ENCODE measurements around the gene ABRACL. TPM values are rescaled to one million over a fixed set of nuclear protein-coding genes. Genes with fewer than 3 reads are reported as not detected.

ABRACL gene
- total and polyA plus RNA-seq, 9 of the 15 experiments (the other 6 are each of a cell fraction or from before 2014, with no cell fraction given) = 1.1 to 5.2 (median 1.9) TPM

DNA sequence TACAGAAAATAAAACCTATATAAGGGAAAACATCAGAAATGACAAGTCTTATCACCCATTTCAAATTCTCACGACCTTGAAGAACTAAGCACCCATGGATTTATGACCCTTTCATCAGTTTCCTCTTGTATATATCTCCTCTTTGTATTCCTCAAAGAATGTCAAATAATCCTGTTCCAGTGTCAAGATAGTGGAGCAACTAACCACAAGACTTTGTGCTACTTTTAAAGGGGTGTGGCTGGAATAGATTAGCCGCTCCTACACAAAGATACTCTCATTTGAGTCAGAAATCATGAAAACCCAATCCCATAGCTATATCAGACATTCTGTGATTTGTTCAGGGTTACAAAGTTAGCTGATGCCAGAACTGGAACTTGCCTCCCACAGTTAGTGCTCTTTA lies 47.1 kb upstream of the ABRACL start:
- Histone ChIP-seq H3K27ac (ENCODE audit: extremely low read depth, low read depth, low read length) (no peak overlapping the region), H4K20me1 (replicated peaks; ENCODE audit: control insufficient read depth, insufficient read depth, low read length) (peaks cover 31% of the 10 kb centered on the region), H2AFZ (ENCODE audit: low read depth, low read length) (no peak overlapping the region), H3K9me3 (replicated peaks; ENCODE audit: control insufficient read depth, insufficient read depth, low read depth, low read length) (no peaks in the 10 kb centered on the region), H3K4me2 (ENCODE audit: insufficient read depth, low read length) (no peak overlapping the region), H3K9ac (ENCODE audit: insufficient read depth in 1 of 2, low read depth in 2 of 2, low read length in 2 of 2) (no peak overlapping the region), H3K4me3 (no peak overlapping the region), H3K4me1 (replicated peaks in 1 of 2; ENCODE audit: control insufficient read depth in 2 of 2, insufficient read depth in 2 of 2, low read length in 2 of 2) (peaks cover 0 to 8% of the 10 kb centered on the region in 2 experiments; a peak in 3 of 5 replicates), H3K9me1 (ENCODE audit: control insufficient read depth, insufficient read depth, low read length) (no peaks in the 10 kb centered on the region), H3K36me3 (ENCODE audit: control insufficient read depth, insufficient read depth, low read length) (no peaks in the 10 kb centered on the region), H3K27me3 (ENCODE audit: control insufficient read depth in 2 of 2, insufficient read depth in 2 of 2, low read length in 2 of 2) (no peaks in the 10 kb centered on the region), H3K79me2 (ENCODE audit: control insufficient read depth, insufficient read depth, low read length) (peaks cover 52% of the 10 kb centered on the region)
- ATAC-seq = peak; percentile 33; the same call in 2 of the 3 replicates
- intact Hi-C loops (cut with micrococcal nuclease) (no loop called here), in situ Hi-C loops (cut with MboI) (no loop called here)
- FAIRE-seq = peak; percentile 40
- DNase-seq (ENCODE audit: extremely low read depth in 1 of 4, low spot score in 3 of 4) = peak in 2 of 4 experiments; percentile 25 to 38
- CTCF ChIA-PET (ENCODE audit: low intra/inter-chr PET ratio) = no interaction called here
- BruUV-seq (replicated peaks) = no TSS peak
- 0% methylated on average over 2 of the region's 2 CpGs for WGBS (ENCODE audit: insufficient coverage, low coverage, missing lambda C conversion rate)
- POLR2A ChIA-PET = interaction anchor here (3.7 kb wide), 1 partner anchor 11 kb away, joined by 12 read pairs; no protein-coding TSS in a partner anchor
- TF ChIP-seq GTF2F1 (IDR thresholded peaks at IDR 0.05; ENCODE audit: low read depth, low read length) (no peak), TCF3 (CRISPR knock-in tag; IDR thresholded peaks at IDR 0.05) (peak; percentile 61), NRF1 (conservative IDR thresholded peaks at IDR 0.05 in 1 of 2, IDR thresholded peaks at IDR 0.05 in 1 of 2) (no peak), ZNF764 (CRISPR knock-in tag; IDR thresholded peaks at IDR 0.05; ENCODE audit: low read depth) (no peak), NELFE (IDR thresholded peaks at IDR 0.05; ENCODE audit: insufficient read depth, insufficient read length) (no peak), ARID1B (IDR thresholded peaks at IDR 0.05) (0 out of 2 replicates have a peak, but pooled peaks have one; percentile 37), SMARCA4 (IDR thresholded peaks at IDR 0.05) (peak; percentile 21; the same call in 1 of the 2 replicates), PHF8 (IDR thresholded peaks at IDR 0.05; ENCODE audit: borderline replicate concordance, low read length) (no peak), HDAC1 (IDR thresholded peaks at IDR 0.05) (peak in 1 of 2 experiments; percentile 88; a peak in 2 of 4 replicates), MEF2D (tag; conservative IDR thresholded peaks at IDR 0.05; ENCODE audit: low read depth) (peak; percentile 49; the same call in 1 of the 2 replicates), SPI1 (IDR thresholded peaks at IDR 0.05; ENCODE audit: borderline replicate concordance, low read depth, low read length) (no peak), CBFA2T3 (IDR thresholded peaks at IDR 0.05) (peak; percentile 75), CBFB (CRISPR knock-in tag; IDR thresholded peaks at IDR 0.05) (no peak), KDM2B (CRISPR knock-in tag; IDR thresholded peaks at IDR 0.05) (no peak), EWSR1 (IDR thresholded peaks at IDR 0.05; ENCODE audit: borderline replicate concordance, low read depth, partially characterized antibody) (no peak), KLF1 (tag; IDR thresholded peaks at IDR 0.05) (peak; percentile 66)
- TF ChIP-seq, protein P1, sequence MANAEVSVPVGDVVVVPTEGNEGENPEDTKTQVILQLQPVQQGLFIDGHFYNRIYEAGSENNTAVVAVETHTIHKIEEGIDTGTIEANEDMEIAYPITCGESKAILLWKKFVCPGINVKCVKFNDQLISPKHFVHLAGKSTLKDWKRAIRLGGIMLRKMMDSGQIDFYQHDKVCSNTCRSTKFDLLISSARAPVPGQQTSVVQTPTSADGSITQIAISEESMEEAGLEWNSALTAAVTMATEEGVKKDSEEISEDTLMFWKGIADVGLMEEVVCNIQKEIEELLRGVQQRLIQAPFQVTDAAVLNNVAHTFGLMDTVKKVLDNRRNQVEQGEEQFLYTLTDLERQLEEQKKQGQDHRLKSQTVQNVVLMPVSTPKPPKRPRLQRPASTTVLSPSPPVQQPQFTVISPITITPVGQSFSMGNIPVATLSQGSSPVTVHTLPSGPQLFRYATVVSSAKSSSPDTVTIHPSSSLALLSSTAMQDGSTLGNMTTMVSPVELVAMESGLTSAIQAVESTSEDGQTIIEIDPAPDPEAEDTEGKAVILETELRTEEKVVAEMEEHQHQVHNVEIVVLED (CRISPR knock-in tag; IDR thresholded peaks at IDR 0.05) = no peak
- TF ChIP-seq, protein P2, sequence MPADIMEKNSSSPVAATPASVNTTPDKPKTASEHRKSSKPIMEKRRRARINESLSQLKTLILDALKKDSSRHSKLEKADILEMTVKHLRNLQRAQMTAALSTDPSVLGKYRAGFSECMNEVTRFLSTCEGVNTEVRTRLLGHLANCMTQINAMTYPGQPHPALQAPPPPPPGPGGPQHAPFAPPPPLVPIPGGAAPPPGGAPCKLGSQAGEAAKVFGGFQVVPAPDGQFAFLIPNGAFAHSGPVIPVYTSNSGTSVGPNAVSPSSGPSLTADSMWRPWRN (IDR thresholded peaks at IDR 0.05; ENCODE audit: low read depth) = peak; percentile 62; the same call in 1 of the 2 replicates
- TF ChIP-seq, protein P3, sequence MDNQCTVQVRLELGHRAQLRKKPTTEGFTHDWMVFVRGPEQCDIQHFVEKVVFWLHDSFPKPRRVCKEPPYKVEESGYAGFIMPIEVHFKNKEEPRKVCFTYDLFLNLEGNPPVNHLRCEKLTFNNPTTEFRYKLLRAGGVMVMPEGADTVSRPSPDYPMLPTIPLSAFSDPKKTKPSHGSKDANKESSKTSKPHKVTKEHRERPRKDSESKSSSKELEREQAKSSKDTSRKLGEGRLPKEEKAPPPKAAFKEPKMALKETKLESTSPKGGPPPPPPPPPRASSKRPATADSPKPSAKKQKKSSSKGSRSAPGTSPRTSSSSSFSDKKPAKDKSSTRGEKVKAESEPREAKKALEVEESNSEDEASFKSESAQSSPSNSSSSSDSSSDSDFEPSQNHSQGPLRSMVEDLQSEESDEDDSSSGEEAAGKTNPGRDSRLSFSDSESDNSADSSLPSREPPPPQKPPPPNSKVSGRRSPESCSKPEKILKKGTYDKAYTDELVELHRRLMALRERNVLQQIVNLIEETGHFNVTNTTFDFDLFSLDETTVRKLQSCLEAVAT (IDR thresholded peaks at IDR 0.05) = 0 out of 4 replicates have a peak, but pooled peaks of 1 of the 2 experiments have one; percentile 47
- TF ChIP-seq, protein P4, sequence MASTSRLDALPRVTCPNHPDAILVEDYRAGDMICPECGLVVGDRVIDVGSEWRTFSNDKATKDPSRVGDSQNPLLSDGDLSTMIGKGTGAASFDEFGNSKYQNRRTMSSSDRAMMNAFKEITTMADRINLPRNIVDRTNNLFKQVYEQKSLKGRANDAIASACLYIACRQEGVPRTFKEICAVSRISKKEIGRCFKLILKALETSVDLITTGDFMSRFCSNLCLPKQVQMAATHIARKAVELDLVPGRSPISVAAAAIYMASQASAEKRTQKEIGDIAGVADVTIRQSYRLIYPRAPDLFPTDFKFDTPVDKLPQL (IDR thresholded peaks at IDR 0.05; ENCODE audit: extremely low read depth, insufficient read length) = no peak

Measured in K562 (cell line).